ENCODE measurements around the gene TOMM70.
"Not testable (repeated sequence)": the region's sequence is repeated elsewhere in the genome, so short reads cannot be mapped to it uniquely, and the experiment has no call there.

Gene TOMM70

DNA sequence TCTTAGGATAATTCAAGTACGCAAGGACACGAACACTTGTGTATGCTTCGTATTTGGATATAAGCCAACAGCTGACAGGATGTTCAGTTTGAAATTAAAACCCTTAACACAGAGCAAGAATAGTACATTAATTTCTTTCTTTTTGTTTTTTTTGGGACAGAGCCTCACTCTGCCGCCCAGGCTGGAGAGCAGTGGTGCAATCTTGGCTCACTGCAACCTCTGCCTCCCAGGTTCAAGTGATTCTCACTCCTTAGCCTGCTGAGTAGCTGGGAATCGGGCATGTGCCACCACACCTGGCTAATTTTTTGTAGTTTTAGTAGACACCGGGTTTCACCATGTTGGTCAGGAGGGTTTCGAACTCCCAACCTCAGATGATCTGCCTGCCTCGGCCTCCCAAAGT is 32.4 kb downstream of the TOMM70 start:
- no peak overlapping the region for H3K4me3 ChIP-seq (ENCODE audit: low read depth, low read length)

DNA sequence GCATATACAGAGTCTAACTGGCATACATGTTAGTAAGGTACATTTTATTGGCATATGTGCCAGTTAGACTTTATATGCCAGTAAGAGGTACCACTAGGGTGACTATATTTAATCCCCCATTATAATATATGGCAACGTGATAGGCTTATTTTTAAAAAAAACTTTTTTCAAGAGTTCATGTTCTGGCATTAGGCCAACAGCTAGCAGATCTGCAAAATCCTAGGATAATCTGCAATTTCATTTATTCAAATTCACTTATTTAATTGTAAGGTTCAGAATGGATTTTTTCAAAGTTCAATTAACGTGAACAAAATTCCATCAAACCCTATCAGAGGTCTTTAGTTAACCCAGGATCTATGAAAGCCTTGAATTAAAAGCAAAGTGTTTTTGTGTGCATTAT is 34.5 kb downstream of the TOMM70 start:
- H3K4me3 ChIP-seq (ENCODE audit: low read depth, low read length): no peak overlapping the region

DNA sequence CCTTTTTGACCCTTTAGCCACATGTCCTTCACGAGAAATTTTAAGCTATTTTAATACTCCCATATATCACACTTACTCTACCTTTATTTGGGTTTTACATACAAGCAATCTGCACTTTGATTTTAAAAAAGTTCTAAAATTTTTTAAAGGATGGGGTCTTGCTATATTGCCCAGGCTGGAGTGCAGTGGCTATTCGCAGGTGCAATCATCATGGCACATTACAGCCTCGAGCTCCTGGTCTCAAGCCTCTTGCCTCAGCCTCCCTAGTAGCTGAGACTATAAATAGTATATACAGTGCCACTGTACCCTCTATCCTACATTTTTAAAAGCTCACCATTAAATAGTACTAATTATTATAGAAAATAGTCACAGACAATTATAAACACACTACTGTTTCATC is 36.5 kb downstream of the TOMM70 start:
- H3K4me3 ChIP-seq (ENCODE audit: low read depth, low read length): no peak overlapping the region

DNA sequence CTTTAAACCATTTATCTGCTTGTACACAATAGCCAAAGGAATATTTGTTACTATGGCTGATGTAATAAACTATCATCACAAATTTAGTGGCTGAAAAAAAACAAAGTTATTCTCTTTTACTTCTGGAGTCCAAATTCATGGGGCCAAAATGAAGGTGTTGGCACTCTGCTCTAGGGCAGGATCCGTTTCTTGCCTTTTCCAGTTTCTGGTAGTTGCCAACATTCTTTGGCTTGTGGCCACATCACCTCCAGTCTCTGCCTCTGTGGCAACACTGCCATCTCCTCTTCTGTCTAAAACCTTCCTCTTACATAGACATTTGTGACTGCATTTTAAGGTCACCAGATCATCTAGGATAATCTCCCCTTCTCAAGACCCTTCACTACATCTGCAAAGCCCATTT is 39.0 kb downstream of the TOMM70 start:
- no peak overlapping the region for H3K4me3 ChIP-seq (ENCODE audit: low read depth, low read length)

DNA sequence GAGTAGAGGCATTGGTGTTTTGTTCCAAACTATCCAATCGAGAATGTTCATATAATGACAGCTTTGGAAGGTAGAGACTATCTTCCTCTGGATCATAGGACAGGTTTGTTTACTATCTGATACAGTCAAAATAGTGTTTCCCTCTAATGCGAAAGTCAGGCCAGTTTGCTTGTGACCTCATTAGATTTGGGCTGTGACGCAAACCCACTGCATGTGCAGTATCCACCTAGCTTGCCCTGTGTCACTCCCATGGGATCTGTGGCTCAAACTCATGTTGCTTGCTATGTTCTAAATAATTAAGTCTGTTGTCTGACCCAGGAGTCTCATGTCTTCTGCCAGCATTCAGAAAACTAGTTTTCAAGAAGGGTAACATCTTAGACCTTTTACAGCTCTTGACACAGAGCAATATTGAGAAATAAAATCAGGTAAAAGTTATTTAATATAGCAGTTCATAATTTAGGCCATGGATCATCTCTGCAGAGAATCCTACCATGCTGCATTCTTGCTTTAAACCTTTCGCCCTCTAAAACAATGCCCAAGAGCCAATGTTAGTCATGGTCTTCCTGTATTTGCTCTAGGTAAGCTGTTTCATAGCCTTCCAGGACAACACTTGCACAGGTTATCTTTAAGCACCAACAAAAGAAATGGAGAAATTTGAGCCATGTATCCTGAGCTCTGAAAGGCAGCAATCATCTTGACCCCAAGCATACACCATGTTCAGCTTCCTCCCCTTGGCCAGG is 40.0 kb downstream of the TOMM70 start:
- H3K4me3 ChIP-seq (ENCODE audit: low read depth, low read length): no peak overlapping the region

DNA sequence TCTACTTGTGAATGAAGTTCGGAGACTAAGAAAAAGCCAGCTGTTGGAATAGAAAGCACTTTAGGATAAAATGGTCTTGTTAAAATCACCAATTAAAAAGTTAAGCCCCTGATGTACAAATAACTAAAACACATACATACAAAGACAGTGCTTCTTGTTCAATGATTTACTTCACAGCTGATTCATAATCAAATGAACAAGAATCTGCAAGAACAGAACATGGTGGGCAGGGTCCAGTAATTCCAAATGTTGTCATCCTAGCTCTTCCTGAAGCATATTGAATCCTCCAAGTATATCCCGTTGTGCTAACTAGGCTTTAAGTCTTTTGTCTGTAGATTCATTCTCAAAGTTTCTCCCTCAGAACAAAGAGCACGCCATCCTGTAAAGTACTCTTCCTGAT is 41.9 kb downstream of the TOMM70 start:
- no peak overlapping the region for H3K4me3 ChIP-seq (ENCODE audit: low read depth, low read length)

DNA sequence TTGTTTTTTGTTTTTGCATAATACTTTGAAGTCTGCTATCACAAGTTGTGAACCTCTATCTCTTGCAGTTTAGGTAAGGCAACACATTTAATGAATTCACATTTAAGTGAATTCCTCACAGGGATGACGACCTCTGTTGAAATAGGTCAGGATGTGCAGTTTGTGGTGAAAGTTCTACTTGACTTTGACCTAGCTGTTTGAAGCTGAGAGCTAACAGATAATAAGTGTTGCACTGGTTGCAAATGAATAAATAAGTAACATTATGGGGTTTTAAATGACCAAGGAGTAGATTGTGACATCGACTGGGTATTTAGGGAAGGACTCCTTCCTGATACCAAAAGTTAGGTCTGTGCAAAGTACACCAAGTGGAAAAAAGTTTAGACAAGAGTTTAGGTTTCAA is 42.5 kb downstream of the TOMM70 start:
- H3K4me3 ChIP-seq (ENCODE audit: low read depth, low read length): no peak overlapping the region

DNA sequence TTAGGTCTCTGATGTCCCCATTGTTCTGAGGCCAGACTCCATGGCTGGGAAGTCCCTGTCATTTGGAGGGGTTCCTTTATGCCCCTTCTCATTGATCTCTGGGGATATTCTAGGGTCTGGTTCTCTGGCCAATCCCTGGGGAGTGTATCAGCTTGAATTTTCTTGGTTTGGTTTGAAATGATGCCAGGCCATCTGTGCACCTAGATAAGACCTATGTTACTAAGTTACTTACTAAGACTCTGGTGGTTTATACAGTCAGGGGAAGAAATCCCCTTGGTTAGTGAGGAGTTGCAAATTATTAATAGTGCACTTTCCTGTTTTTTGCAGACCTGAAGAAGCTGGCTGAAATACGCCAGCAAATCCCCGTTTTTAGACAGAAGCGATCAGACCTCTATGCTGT is 46.0 kb downstream of the TOMM70 start:
- no peak overlapping the region for H3K4me3 ChIP-seq (ENCODE audit: low read depth, low read length)

DNA sequence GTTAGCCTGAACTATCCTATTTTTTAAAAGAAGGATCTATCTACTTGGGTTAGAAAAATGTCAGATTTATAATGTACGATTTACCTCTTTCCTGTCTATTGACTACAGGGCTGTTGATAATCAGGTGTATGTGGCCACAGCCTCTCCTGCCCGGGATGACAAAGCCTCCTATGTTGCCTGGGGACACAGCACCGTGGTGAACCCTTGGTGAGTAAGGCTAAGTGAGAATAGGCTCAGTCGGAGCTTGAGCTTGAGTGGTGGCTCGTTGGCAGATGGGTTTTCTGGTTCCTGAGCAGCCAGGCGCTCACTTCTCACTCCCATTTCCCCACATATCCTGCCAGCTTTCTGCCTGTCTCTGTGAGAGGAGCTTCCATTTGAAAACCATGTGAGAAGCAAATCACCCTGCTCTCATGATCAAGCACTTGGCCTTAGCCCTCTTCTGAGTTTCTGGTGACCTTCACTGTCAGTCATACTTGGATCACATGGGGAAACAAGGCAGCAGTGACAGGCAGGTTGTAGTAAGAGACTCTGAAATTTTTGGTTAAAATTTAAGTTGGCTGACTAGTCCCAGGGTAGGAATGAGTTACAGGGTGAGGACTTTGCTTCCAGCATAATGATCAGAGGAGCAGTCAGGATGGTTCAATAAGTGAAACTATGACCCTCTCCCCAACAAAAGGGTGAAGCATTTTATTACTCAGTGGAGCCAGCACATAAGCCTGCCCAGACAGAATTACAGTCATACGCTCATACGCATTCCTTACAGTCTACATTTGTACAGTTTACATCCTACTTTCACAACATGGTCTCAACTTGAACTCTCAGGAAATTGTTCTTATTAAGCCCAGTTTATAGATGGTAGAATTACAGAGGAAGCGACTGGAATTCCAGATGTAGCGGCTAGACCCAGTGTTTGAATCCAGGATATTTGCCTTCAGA is 48.3 kb downstream of the TOMM70 start:
- H3K4me3 ChIP-seq (ENCODE audit: low read depth, low read length): no peak overlapping the region

DNA sequence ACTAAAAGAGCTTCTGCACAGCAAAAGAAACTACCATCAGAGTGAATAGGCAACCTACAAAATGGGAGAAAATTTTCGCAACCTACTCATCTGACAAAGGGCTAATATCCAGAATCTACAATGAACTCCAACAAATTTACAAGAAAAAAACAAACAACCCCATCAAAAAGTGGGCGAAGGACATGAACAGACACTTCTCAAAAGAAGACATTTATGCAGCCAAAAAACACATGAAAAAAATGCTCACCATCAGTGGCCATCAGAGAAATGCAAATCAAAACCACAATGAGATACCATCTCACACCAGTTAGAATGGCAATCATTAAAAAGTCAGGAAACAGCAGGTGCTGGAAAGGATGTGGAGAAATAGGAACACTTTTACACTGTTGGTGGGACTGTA is 49.1 kb downstream of the TOMM70 start:
- not testable (repeated sequence) for H3K4me3 ChIP-seq (ENCODE audit: low read depth, low read length)

DNA sequence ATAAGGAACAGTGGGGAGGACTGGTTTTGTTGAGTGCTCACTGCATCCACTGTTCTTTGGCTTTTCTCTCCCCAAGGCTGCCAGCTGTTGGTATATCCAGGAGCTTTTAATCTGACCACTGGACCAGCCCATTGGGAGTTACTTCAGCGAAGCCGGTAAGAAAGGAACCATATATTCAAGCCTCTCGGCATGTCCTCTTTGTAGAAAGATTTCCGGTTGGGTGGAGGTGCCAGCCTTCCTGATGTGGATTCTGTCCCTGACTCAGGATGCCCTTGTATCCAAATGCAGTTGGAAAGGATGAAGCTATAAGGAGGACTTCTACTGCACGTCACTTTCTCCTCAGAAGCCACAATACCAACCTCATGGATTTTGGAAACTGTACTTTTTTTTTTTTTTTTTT is 52.2 kb downstream of the TOMM70 start:
- H3K4me3 ChIP-seq (ENCODE audit: low read depth, low read length): no peak overlapping the region

DNA sequence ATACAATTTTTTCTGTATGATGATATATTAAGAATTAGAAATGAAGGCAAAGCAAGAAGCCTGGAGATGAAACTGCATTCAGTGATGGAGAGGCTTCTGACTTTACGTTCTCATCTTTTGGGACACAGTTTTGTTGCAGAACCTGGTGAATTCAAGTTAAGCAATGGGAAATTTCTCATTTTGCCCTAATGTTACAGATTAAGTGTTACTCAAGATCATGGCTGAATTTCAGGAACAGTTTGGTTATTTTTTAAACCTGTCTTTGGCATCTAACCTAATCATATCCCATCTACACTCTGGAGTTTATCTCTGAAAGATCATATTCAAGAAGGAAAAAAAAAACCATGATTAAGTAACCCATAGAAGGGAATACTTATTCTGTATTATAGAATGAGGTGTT is 60.4 kb downstream of the TOMM70 start:
- H3K4me3 ChIP-seq (ENCODE audit: low read depth, low read length): no peak overlapping the region

DNA sequence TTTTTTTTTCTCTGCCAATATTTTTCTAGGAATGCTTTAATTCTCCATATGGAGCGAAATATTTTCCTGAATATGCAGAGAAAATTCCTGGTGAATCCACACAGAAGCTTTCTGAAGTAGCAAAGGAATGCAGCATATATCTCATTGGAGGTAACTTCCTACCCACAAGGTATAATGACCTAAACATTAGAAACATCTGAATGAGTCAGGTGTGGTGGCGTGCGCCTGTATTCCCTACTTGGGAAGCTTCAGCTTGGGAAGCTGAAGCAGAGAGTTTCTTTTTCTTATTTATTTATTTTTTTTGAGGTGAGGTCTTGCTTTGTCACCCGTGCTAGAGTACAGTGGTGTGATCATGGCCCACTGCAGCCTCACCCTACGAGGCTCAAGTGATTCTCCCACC is 61.1 kb downstream of the TOMM70 start:
- no peak overlapping the region for H3K4me3 ChIP-seq (ENCODE audit: low read depth, low read length)

DNA sequence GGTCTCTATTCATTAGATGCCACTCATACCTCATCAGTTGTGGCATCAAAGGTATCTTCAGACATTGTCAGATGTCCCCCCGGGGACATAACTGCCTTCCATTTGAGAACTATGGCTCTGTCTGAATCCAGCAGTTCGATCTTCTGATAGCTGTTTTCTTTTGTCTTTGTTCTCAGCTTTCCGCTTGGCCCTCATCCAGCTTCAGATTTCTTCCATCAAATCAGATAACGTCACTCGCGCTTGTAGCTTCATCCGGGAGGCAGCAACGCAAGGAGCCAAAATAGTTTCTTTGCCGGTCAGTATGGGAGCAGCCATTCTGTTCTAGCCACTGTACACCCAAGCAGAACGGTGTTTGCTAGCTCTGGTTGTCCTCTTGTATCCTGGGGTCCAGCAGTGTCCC is 62.0 kb downstream of the TOMM70 start:
- no peak overlapping the region for H3K4me3 ChIP-seq (ENCODE audit: low read depth, low read length)

DNA sequence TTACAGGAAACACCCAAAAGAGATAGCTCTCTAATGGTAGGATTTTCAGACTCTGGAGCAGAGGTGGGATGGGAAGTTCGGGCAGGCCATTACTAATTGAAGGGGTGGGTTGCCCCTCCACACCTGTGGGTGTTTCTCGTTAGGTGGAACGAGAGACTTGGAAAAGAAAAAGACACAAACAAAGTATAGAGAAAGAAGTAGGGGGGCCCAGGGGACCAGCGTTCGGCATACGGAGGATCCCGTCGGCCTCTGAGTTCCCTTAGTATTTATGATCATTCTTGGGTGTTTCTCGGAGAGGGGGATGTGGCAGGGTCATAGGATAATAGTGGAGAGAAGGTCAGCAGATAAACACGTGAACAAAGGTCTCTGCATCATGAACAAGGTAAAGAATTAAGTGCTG is 64.7 kb downstream of the TOMM70 start:
- not testable (repeated sequence) for H3K4me3 ChIP-seq (ENCODE audit: low read depth, low read length)

DNA sequence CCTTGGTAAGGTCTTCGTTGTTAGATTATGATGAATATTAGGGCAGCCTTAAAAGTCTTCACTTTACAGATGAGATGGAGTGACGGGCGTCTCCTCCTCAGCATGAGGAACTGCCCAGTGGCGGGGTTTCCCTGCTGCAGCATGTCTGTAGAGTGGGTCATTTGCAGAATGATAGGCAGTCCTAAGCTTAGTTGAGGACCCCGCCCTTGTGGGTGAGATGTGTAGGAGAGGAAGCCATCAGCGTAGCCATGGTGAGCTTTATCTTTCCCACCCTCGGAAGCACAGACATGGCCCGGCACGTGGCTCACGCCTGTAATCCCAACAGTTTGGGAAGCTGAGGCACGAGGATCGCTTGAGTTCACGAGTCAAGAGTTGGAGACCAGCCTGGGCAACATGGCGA is 65.5 kb downstream of the TOMM70 start:
- H3K4me3 ChIP-seq (ENCODE audit: low read depth, low read length): peak overlapping the region; percentile 66

DNA sequence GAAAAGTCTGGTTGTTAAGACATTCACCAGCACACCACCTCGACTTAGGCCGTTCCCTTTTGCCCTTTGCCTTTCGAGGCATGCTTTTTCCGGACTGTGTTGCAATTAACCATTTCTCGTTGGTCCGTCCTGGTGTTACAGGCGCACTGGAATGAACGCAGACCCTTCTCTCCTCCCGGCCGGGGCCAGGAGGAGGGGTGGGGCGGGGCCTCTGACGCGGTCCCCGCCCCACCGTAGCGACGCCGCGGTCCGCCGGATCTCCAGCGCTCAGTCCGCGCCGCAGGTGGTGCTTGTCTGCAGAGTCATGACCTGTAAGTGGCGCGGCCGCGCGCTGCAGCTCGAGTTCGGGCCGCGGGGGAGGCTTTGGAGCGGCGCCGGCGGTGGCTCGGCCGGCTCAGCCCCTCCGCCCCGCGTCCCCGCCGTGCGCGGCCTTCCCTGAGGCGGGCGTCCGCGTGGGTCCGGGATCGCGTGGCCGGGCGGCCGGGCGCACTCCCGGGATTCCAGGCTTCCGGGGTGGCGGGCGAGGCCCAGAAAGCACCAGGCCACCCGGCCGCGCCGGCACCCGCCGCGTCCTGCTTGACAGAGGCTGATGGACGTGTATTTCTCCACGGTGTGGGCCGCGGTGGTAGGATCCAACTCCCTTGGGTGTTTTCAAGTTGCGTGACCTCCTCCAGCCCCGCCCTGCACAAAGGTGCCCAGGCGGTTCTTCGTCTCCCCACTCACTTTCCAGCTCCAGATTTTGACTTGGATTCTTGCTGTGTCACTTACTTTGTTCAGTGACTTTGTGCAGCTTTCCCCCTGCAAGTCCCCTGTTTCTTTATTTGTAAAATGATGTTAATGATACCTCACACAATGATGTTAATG is 66.2 kb downstream of the TOMM70 start, which contains the start of gene NIT2:
Gene NIT2, plus strand, starts transcription at position 270 of the 864 bp plus-strand sequence. Its CDS starts 35 bp downstream, at position 305.
- H3K4me3 ChIP-seq (ENCODE audit: low read depth, low read length): peak within 1 kb of the TSS; percentile 66

DNA sequence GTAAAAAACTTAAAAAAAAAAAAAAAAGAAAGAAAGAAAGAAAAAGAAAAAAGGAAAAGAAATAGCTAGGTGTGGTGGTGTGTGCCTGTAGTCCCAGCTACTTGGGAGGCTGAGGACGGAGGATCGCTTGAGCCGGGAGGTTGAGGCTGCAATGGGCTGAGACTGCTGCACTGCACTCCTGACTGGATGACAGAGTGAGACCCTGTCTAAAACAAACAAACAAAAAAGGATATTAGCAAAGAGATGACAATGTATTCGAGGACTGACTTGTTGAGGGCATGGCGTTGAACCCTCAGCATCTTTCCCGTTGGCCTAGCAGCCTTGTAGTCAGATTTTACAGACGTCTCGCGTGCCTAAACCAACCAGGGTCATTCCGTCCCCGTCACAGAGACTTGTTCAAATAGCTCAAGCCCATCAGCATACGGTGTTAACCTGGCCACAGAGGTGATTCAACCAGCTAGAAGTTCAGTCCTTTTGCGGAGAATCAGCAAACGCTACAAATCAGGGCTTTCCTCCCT is 66.9 kb downstream of the TOMM70 start:
- peak overlapping the region; percentile 63 for H3K4me3 ChIP-seq (ENCODE audit: low read depth, low read length)

DNA sequence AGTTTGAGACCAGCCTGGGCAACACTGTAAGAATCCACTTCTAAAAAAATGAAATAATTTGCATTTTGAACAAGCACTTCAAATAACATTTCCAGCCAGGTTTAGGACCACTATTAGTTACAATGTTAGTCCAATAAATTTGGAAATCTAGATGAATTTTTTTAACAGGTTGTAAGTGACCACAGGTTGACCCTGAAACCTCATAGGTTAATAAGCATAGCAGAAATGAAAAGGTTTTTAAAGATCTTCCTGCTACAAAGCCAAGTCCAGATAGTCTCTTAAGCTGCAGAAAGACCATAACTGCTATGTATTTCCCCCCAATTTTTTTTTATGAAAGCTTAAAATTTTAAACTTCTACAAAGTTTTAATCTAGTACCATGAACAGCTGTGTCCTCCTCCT is 67.8 kb downstream of the TOMM70 start:
- H3K4me3 ChIP-seq (ENCODE audit: low read depth, low read length): no peak overlapping the region

DNA sequence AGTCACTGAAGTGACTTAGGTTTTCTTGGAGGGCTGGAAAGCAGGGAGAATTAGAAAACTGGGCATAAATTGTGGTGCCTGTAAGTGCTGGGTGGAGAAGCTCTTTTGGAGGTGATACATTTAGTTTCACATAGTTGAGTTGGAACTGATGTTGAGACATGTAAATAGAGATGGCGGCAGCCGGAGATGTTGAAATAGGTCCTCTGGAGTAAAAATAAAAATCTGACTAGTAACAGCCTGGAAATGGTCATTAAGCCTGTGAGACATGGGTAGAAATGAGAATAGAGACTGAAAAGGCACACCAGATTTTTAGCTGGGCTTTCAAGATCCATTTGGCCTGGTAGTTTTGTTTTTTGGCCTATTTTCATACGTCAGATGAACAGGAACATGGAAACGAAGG is 69.2 kb downstream of the TOMM70 start:
- H3K4me3 ChIP-seq (ENCODE audit: low read depth, low read length): no peak overlapping the region

DNA sequence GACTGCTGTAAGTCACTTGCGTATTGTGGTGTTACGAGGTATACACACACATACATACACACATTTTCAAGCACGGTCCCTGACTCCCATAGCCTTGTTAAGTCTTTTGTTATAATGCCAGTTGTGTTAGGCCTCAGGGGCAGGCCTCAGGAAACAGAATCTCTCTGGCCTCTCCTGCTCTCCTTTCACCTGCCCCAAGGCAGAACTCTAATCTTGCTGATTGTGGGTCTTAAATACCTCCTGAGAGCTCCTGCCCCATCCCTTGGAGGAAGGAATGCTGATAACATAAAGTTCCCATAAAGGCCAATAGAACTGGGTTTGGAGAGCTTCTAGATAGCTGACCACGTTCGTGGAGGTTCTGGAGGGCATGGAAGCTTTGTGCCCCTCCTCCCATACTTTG is 70.2 kb downstream of the TOMM70 start:
- H3K4me3 ChIP-seq (ENCODE audit: low read depth, low read length): no peak overlapping the region
